Measurements from ENCODE around the gene ISL1. TPM values are rescaled to one million over a fixed set of nuclear protein-coding genes. Genes with fewer than 3 reads are reported as not detected.

The ISL1 gene
- total RNA-seq, 1 donor from 2014 or later, result 2.4 TPM

DNA sequence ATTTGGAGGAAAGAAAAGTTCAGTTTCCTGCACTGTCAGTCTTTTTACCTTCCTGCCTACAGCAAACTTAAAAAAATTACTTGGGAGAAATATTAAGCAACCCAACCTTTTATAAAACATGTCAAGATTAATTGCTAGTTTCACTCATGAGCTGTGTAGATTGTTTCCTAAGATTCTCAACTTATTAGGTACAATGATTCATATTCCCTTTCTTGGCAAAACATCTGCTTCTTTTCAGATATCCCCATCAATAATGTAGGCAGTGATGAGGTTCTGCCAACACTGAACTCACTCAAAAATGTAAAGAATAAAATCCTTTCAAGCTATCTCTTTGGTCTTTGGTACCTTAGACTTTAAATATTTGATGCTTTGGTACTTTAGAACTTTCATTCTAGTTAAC is 56.0 kb downstream of the ISL1 start:
- FAIRE-seq (no peak), DNase-seq (ENCODE audit: low spot score in 2 of 2) (no peak)

All from frontal cortex (tissue), 4 donors.